ENCODE measurements around the gene DLG5.

DNA sequence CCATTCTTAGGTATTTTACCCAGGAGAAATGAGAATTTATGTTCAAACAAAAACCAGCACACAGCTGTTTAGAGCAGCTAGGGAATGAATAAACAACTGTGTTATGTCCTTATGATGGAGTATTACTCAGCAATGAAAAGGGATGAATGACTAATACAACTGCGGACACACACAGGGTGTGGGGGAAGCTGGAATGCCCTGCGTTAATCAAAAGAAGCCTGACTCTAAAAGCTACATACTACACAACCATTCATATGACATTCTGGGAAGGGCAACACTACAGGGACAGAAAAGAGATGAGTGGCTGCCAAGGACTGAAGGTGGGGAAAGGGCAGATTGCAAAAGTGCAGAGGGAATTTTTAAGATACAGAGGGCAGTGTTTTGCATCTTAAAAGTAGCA, 64.0 kb downstream of the DLG5 start:
- no peak for TF ChIP-seq POLR2AphosphoS5 (IDR thresholded peaks at IDR 0.05; ENCODE audit: low read depth, low read length)
- no peak for TF ChIP-seq SIN3A (IDR thresholded peaks at IDR 0.05; ENCODE audit: borderline replicate concordance, insufficient read depth, low read length)
- TF ChIP-seq, protein P1, sequence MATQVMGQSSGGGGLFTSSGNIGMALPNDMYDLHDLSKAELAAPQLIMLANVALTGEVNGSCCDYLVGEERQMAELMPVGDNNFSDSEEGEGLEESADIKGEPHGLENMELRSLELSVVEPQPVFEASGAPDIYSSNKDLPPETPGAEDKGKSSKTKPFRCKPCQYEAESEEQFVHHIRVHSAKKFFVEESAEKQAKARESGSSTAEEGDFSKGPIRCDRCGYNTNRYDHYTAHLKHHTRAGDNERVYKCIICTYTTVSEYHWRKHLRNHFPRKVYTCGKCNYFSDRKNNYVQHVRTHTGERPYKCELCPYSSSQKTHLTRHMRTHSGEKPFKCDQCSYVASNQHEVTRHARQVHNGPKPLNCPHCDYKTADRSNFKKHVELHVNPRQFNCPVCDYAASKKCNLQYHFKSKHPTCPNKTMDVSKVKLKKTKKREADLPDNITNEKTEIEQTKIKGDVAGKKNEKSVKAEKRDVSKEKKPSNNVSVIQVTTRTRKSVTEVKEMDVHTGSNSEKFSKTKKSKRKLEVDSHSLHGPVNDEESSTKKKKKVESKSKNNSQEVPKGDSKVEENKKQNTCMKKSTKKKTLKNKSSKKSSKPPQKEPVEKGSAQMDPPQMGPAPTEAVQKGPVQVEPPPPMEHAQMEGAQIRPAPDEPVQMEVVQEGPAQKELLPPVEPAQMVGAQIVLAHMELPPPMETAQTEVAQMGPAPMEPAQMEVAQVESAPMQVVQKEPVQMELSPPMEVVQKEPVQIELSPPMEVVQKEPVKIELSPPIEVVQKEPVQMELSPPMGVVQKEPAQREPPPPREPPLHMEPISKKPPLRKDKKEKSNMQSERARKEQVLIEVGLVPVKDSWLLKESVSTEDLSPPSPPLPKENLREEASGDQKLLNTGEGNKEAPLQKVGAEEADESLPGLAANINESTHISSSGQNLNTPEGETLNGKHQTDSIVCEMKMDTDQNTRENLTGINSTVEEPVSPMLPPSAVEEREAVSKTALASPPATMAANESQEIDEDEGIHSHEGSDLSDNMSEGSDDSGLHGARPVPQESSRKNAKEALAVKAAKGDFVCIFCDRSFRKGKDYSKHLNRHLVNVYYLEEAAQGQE (IDR thresholded peaks at IDR 0.05; ENCODE audit: insufficient read depth in 1 of 2, low read depth in 2 of 2, low read length in 2 of 2) = no peak
- no peak for TF ChIP-seq TAF1 (IDR thresholded peaks at IDR 0.05; ENCODE audit: borderline replicate concordance, insufficient read depth, low read length)

Measured in PFSK-1 (cell line).